OCI-LY7 (cell line): ENCODE results near the gene NUTF2.

Experiments
- EZH2phosphoT487 ChIP-seq: fragments of 200-600 bp; sonication (generic); IDR thresholded peaks from 2 replicates; pipeline ENCODE4 v1.6.1; 2018; ENCODE audit warnings: low read depth, borderline replicate concordance, mild to moderate bottlenecking, mixed run types, antibody characterized with exemption, low read length, moderate library complexity, mixed read lengths
- TF ChIP-seq, protein P1 (sequence below): fragments of 200-600 bp; sonication (generic); conservative IDR thresholded peaks from 2 replicates; pipeline ENCODE4 v1.5.1; 2014; ENCODE audit warnings: mild to moderate bottlenecking, antibody characterized with exemption, low read length, moderate library complexity, mixed read lengths

DNA sequence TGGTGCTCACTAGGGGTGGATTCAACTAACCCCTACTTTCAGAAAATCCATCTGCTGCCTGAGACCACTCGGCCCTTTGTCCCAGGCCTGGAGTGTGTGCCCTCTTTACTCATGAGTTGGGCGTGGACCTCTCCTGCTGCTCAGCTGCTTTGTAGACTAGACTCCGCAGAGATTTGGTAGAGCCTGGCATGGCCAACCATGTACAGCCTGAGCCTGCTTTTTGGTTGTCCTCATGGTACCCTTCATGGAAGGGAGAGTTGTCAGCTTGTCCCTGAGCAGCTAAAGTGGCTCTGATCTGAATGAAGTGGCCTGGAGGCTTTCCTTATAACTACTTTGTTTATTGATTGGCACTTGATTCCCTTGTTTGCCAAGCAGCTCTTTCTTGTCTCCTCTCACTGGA, 27.6 kb downstream of the NUTF2 start:
- TF ChIP-seq, protein P1, sequence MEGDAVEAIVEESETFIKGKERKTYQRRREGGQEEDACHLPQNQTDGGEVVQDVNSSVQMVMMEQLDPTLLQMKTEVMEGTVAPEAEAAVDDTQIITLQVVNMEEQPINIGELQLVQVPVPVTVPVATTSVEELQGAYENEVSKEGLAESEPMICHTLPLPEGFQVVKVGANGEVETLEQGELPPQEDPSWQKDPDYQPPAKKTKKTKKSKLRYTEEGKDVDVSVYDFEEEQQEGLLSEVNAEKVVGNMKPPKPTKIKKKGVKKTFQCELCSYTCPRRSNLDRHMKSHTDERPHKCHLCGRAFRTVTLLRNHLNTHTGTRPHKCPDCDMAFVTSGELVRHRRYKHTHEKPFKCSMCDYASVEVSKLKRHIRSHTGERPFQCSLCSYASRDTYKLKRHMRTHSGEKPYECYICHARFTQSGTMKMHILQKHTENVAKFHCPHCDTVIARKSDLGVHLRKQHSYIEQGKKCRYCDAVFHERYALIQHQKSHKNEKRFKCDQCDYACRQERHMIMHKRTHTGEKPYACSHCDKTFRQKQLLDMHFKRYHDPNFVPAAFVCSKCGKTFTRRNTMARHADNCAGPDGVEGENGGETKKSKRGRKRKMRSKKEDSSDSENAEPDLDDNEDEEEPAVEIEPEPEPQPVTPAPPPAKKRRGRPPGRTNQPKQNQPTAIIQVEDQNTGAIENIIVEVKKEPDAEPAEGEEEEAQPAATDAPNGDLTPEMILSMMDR: no peak
- TF ChIP-seq EZH2phosphoT487: no peak
